ENCODE results near the gene COX7B2.

DNA sequence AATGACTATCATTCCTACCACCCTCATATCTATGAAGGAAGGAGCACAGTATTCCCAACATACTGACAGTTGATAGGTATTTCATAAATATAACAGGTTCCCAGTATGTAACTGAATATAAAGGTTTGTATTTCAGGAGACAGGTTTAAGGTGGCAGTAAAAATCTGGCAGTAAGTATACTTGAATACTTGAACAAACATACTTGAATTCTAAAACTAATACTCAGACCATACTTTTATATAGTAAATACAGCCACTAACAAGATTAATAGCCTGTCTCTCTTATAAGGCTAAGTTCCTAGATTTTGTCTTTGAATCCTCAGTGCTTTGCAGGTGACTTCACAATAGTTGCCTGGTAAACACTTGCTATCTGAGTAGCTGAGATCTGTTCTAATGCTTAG is 46.6 kb upstream of the COX7B2 start:
- TF ChIP-seq, protein P1, sequence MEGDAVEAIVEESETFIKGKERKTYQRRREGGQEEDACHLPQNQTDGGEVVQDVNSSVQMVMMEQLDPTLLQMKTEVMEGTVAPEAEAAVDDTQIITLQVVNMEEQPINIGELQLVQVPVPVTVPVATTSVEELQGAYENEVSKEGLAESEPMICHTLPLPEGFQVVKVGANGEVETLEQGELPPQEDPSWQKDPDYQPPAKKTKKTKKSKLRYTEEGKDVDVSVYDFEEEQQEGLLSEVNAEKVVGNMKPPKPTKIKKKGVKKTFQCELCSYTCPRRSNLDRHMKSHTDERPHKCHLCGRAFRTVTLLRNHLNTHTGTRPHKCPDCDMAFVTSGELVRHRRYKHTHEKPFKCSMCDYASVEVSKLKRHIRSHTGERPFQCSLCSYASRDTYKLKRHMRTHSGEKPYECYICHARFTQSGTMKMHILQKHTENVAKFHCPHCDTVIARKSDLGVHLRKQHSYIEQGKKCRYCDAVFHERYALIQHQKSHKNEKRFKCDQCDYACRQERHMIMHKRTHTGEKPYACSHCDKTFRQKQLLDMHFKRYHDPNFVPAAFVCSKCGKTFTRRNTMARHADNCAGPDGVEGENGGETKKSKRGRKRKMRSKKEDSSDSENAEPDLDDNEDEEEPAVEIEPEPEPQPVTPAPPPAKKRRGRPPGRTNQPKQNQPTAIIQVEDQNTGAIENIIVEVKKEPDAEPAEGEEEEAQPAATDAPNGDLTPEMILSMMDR (IDR thresholded peaks at IDR 0.05) = no peak
- TF ChIP-seq EZH2 (IDR thresholded peaks at IDR 0.05) = no peak
